ENCODE results near the gene ZBTB7A. TPM values are rescaled to one million over a fixed set of nuclear protein-coding genes. Genes with fewer than 3 reads are reported as not detected.
A peak's percentile ranks its signal among the peaks of the same experiment; 100 is the strongest.

ZBTB7A gene
- total and polyA plus RNA-seq, 10 of the 15 experiments (the other 5 are each of a cell fraction or from before 2014, with no cell fraction given): 0.26 to 42.4 (median 4.5) TPM

- TF ChIP-seq NR2C2 (IDR thresholded peaks at IDR 0.05; ENCODE audit: borderline replicate concordance, control insufficient read depth, insufficient read length, low read depth): no peak
These were observed 22.3 kb upstream of the ZBTB7A start (continued) for GRCh38 chr19:4088975-4089374.

GRCh38 chr19:4087787-4088679, 21.3 kb upstream of the ZBTB7A start:
- H3K4me1 ChIP-seq (ENCODE audit: control insufficient read depth, insufficient read depth, low read length): peaks cover 22% of the 10 kb centered on the region
- ChIA-PET CTCF (interaction anchor here (0.6 kb wide), 1 partner anchor 100 kb away, joined by 3 read pairs; no protein-coding TSS in a partner anchor), SMC1A (ENCODE audit: uncharacterized antibody, unreplicated experiment) (no interaction called here), POLR2A (interaction anchor here (0.6 kb wide), 1 partner anchor 280 kb away, joined by 4 read pairs; no protein-coding TSS in a partner anchor), RAD21 (ENCODE audit: unreplicated experiment) (no interaction called here)
- H2AFZ ChIP-seq (ENCODE audit: control insufficient read depth, low read depth, low read length): no peak overlapping the region
- no peak overlapping the region for H3K4me2 ChIP-seq (ENCODE audit: control insufficient read depth, insufficient read depth)
- BruUV-seq (replicated peaks): no TSS peak
- no peak overlapping the region for H3K4me3 ChIP-seq
- no peaks in the 10 kb centered on the region for H3K9me3 ChIP-seq (replicated peaks; ENCODE audit: control insufficient read depth, insufficient read depth, low read length)
- no peaks in the 10 kb centered on the region; a peak in 2 of 4 replicates for H3K36me3 ChIP-seq (ENCODE audit: control insufficient read depth in 2 of 2, insufficient read depth in 2 of 2, low read length in 1 of 2)
- no peak for ATAC-seq
- no peaks in the 10 kb centered on the region for H4K20me1 ChIP-seq (ENCODE audit: control insufficient read depth, insufficient read depth)
- DNase-seq (ENCODE audit: low read depth, low spot score): no peak
- in situ Hi-C loops (cut with MboI) (no loop called here), intact Hi-C loops (cut with micrococcal nuclease; ENCODE audit: unreplicated experiment) (no loop called here)
- TF ChIP-seq NBN (IDR thresholded peaks at IDR 0.05): no peak
- TF ChIP-seq POLR2A (IDR thresholded peaks at IDR 0.05; ENCODE audit: low read depth, low read length): 0 out of 2 replicates have a peak, but pooled peaks have one; percentile 24
- no peak for TF ChIP-seq MTA2 (IDR thresholded peaks at IDR 0.05; ENCODE audit: low read depth)
- no peak for TF ChIP-seq HDAC6 (IDR thresholded peaks at IDR 0.05; ENCODE audit: unreplicated experiment)
- 85% methylated on average over 31 of the region's 31 CpGs for WGBS (ENCODE audit: insufficient coverage, insufficient replicate concordance, low lambda C conversion rate, missing lambda C conversion rate)
- FAIRE-seq: no peak
- H3K27me3 ChIP-seq (replicated peaks in 1 of 2; ENCODE audit: control insufficient read depth in 2 of 2, insufficient read depth in 2 of 2, low read length in 1 of 2): no peaks in the 10 kb centered on the region
- H3K9ac ChIP-seq (ENCODE audit: control insufficient read depth, insufficient read depth, low read length): no peak overlapping the region
- no peaks in the 10 kb centered on the region for H3K79me2 ChIP-seq (ENCODE audit: control insufficient read depth, insufficient read depth, low read length)
- H3K27ac ChIP-seq (ENCODE audit: control insufficient read depth, insufficient read depth): no peak overlapping the region

All from GM12878 (cell line).